ENCODE results near the gene RBFOX2. TPM values are rescaled to one million over a fixed set of nuclear protein-coding genes. Genes with fewer than 3 reads are reported as not detected.

RBFOX2 gene
- total and polyA plus RNA-seq, 2 donors (not counting 3 experiments of a cell fraction or from before 2014, with no cell fraction given): 125 to 142 TPM

DNA sequence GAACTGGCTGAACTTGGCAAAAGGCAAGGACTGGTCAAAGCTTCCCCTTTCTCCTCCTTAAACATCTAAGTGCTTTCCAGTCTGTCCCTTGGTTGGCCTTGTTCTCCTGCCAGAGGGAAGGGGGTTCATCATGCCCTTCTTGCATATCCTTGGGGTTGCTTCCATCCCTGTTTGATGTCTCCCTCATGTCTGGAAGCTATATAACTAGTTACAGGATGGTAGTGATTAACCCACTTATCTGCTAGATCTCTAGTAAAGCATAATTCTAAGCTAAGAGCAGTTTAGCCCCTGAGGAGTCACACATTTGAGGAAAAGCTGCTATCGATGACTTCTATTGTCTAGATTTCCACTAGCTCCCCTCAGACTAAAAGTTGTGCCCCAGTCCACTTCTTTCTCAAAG, 288.0 kb downstream of the RBFOX2 start:
- Histone ChIP-seq H3K27me3 (ENCODE audit: control insufficient read depth in 2 of 2, insufficient read depth in 2 of 2, low read length in 2 of 2) (no peaks in the 10 kb centered on the region), H2AFZ (ENCODE audit: low read depth, low read length) (no peak overlapping the region), H3K9me3 (replicated peaks; ENCODE audit: control insufficient read depth, insufficient read depth, low read length) (no peaks in the 10 kb centered on the region), H3K4me2 (ENCODE audit: insufficient read depth, low read length) (no peak overlapping the region), H3K9me1 (replicated peaks; ENCODE audit: control insufficient read depth, extremely low read depth, insufficient read depth, low read length) (no peaks in the 10 kb centered on the region), H3K79me2 (ENCODE audit: control insufficient read depth, insufficient read depth, low read length) (no peaks in the 10 kb centered on the region), H3K36me3 (ENCODE audit: control insufficient read depth in 2 of 2, extremely low read depth in 1 of 2, insufficient read depth in 2 of 2, low read length in 2 of 2) (peaks cover 8 to 14% of the 10 kb centered on the region in 2 experiments), H3K9ac (replicated peaks; ENCODE audit: extremely low read depth, insufficient read depth, low read length) (no peak overlapping the region), H4K20me1 (replicated peaks; ENCODE audit: control insufficient read depth, extremely low read depth, insufficient read depth, low read length) (no peaks in the 10 kb centered on the region), H3K4me1 (ENCODE audit: control insufficient read depth, extremely low read depth, insufficient read depth, low read length) (peaks cover 19% of the 10 kb centered on the region), H3K27ac (ENCODE audit: insufficient read depth, low read depth, low read length) (no peak overlapping the region), H3K4me3 (replicated peaks in 1 of 3; ENCODE audit: insufficient read depth in 1 of 3, low read depth in 1 of 3, low read length in 3 of 3) (no peak overlapping the region)
- CTCF ChIA-PET: interaction anchor here (1.1 kb wide), 2 partner anchors 13 to 56 kb away, joined by 3 read pairs; no protein-coding TSS in a partner anchor
- FAIRE-seq (no peak), DNase-seq (ENCODE audit: low read depth, low spot score) (no peak)
- no TSS peak for BruUV-seq (replicated peaks)
- intact Hi-C loops (cut with micrococcal nuclease) (no loop called here), dilution Hi-C loops (cut with MboI; ENCODE audit: extremely low pct_ligation_motif_present, low sequenced_read_pairs) (no loop called here)
- POLR2A ChIA-PET: no interaction called here
- no peak for TF ChIP-seq JUN (IDR thresholded peaks at IDR 0.05; ENCODE audit: borderline replicate concordance, insufficient read depth, insufficient read length, low read depth)
- TF ChIP-seq, protein P1, sequence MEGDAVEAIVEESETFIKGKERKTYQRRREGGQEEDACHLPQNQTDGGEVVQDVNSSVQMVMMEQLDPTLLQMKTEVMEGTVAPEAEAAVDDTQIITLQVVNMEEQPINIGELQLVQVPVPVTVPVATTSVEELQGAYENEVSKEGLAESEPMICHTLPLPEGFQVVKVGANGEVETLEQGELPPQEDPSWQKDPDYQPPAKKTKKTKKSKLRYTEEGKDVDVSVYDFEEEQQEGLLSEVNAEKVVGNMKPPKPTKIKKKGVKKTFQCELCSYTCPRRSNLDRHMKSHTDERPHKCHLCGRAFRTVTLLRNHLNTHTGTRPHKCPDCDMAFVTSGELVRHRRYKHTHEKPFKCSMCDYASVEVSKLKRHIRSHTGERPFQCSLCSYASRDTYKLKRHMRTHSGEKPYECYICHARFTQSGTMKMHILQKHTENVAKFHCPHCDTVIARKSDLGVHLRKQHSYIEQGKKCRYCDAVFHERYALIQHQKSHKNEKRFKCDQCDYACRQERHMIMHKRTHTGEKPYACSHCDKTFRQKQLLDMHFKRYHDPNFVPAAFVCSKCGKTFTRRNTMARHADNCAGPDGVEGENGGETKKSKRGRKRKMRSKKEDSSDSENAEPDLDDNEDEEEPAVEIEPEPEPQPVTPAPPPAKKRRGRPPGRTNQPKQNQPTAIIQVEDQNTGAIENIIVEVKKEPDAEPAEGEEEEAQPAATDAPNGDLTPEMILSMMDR (IDR thresholded peaks at IDR 0.05; ENCODE audit: extremely low read depth in 1 of 2, insufficient read depth in 1 of 2, low read depth in 1 of 2, low read length in 2 of 2): no peak
- no peak for TF ChIP-seq FOS (IDR thresholded peaks at IDR 0.05; ENCODE audit: borderline replicate concordance, insufficient read depth, low read length)
- TF ChIP-seq EZH2 (IDR thresholded peaks at IDR 0.05; ENCODE audit: borderline replicate concordance, low read depth, low read length, severe bottlenecking): no peak
- no peak for TF ChIP-seq POLR2AphosphoS5 (IDR thresholded peaks at IDR 0.05; ENCODE audit: insufficient read depth, low read depth, low read length)
- TF ChIP-seq MYC (IDR thresholded peaks at IDR 0.05; ENCODE audit: low read depth, low read length): no peak
- TF ChIP-seq POLR2A (IDR thresholded peaks at IDR 0.05; ENCODE audit: low read depth, low read length): no peak
- TF ChIP-seq, protein P2, sequence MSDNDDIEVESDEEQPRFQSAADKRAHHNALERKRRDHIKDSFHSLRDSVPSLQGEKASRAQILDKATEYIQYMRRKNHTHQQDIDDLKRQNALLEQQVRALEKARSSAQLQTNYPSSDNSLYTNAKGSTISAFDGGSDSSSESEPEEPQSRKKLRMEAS (IDR thresholded peaks at IDR 0.05; ENCODE audit: insufficient read depth, insufficient read length): no peak
- TF ChIP-seq GATA2 (IDR thresholded peaks at IDR 0.05; ENCODE audit: insufficient read depth, insufficient read length, low read depth, low read length): no peak
